Measurements from ENCODE around the gene CAMK2A. TPM values are rescaled to one million over a fixed set of nuclear protein-coding genes. Genes with fewer than 3 reads are reported as not detected.

Gene CAMK2A
- polyA plus RNA-seq, 1 experiment, result 0.11 TPM

- Histone ChIP-seq H3K4me3 (ENCODE audit: low read depth, low read length) (no peak overlapping the region), H3K36me3 (ENCODE audit: control insufficient read depth, insufficient read depth, low read length) (no peaks in the 10 kb centered on the region), H3K27me3 (ENCODE audit: control insufficient read depth, insufficient read depth, low read length) (no peaks in the 10 kb centered on the region)
- no peak for TF ChIP-seq CTCF (IDR thresholded peaks at IDR 0.05; ENCODE audit: insufficient read depth, low read depth, low read length)
- ChIA-PET POLR2A (no interaction called here), CTCF (interaction anchor here (1.1 to 1.5 kb wide), 2 partner anchors 9 to 17 kb away, joined by 3 to 4 read pairs; no protein-coding TSS in a partner anchor)
- DNase-seq (ENCODE audit: low read depth), result no peak
These were observed 35.9 kb upstream of the CAMK2A start for GRCh38 chr5:150325426-150325825.

- Histone ChIP-seq H3K27me3 (ENCODE audit: control insufficient read depth, insufficient read depth, low read length) (no peaks in the 10 kb centered on the region), H3K36me3 (ENCODE audit: control insufficient read depth, insufficient read depth, low read length) (no peaks in the 10 kb centered on the region), H3K4me3 (ENCODE audit: low read depth, low read length) (no peak overlapping the region)
- no peak for TF ChIP-seq CTCF (IDR thresholded peaks at IDR 0.05; ENCODE audit: insufficient read depth, low read depth, low read length)
- ChIA-PET CTCF (no interaction called here), POLR2A (no interaction called here)
- no peak for DNase-seq (ENCODE audit: low read depth)
These were observed 34.2 kb upstream of the CAMK2A start for GRCh38 chr5:150323819-150324218.

GRCh38 chr5:150323092-150323491 lies 33.5 kb upstream of the CAMK2A start:
- CTCF ChIA-PET, result no interaction called here
- H3K4me3 ChIP-seq (ENCODE audit: low read depth, low read length), result no peak overlapping the region
- no peak for TF ChIP-seq CTCF (IDR thresholded peaks at IDR 0.05; ENCODE audit: insufficient read depth, low read depth, low read length)
- POLR2A ChIA-PET, result no interaction called here
- no peaks in the 10 kb centered on the region for H3K36me3 ChIP-seq (ENCODE audit: control insufficient read depth, insufficient read depth, low read length)
- H3K27me3 ChIP-seq (ENCODE audit: control insufficient read depth, insufficient read depth, low read length), result no peaks in the 10 kb centered on the region
- DNase-seq (ENCODE audit: low read depth), result no peak

GRCh38 chr5:150322202-150322601 lies 32.6 kb upstream of the CAMK2A start:
- no peak for DNase-seq (ENCODE audit: low read depth)
- POLR2A ChIA-PET, result no interaction called here
- TF ChIP-seq CTCF (IDR thresholded peaks at IDR 0.05; ENCODE audit: insufficient read depth, low read depth, low read length), result no peak
- Histone ChIP-seq H3K4me3 (ENCODE audit: low read depth, low read length) (no peak overlapping the region), H3K36me3 (ENCODE audit: control insufficient read depth, insufficient read depth, low read length) (no peaks in the 10 kb centered on the region), H3K27me3 (ENCODE audit: control insufficient read depth, insufficient read depth, low read length) (no peaks in the 10 kb centered on the region)
- CTCF ChIA-PET, result interaction anchor here (0.8 kb wide), 1 partner anchor 20 kb away, joined by 3 read pairs; the partner anchor contains the start of gene ARSI

- Histone ChIP-seq H3K4me3 (ENCODE audit: low read depth, low read length) (no peak overlapping the region), H3K36me3 (ENCODE audit: control insufficient read depth, insufficient read depth, low read length) (no peaks in the 10 kb centered on the region), H3K27me3 (ENCODE audit: control insufficient read depth, insufficient read depth, low read length) (no peaks in the 10 kb centered on the region)
- DNase-seq (ENCODE audit: low read depth), result no peak
- CTCF ChIA-PET, result interaction anchor here (0.8 to 1.1 kb wide), 2 partner anchors 11 to 20 kb away, joined by 3 to 5 read pairs; partner anchors contain the start of gene ARSI
- TF ChIP-seq CTCF (IDR thresholded peaks at IDR 0.05; ENCODE audit: insufficient read depth, low read depth, low read length), result no peak
- POLR2A ChIA-PET, result no interaction called here
These were observed 32.2 kb upstream of the CAMK2A start for GRCh38 chr5:150321784-150322183.

Measured in BJ (cell line).